ENCODE measurements around the gene ARHGEF2. TPM values are rescaled to one million over a fixed set of nuclear protein-coding genes. Genes with fewer than 3 reads are reported as not detected.
A peak's percentile ranks its signal among the peaks of the same experiment; 100 is the strongest.

The ARHGEF2 gene
- 27.9 and 32.8 TPM in 2 replicates for polyA plus RNA-seq (2014; cell fraction: cytosol; rRNA removed)
- polyA plus RNA-seq (2014; cell fraction: nucleus; rRNA removed) = 34.7 and 45.4 TPM in 2 replicates

GRCh38 chr1:155978325-155978972, at the start of gene ARHGEF2:
Gene ARHGEF2, minus strand, starts transcription at chr1:155978547. Its CDS starts 120 bp downstream, at chr1:155978427.
- peak; percentile 65 for DNase-seq (ENCODE audit: low spot score)

- no peak for DNase-seq (ENCODE audit: low spot score)
Observed at GRCh38 chr1:156026588-156026987, 48.2 kb upstream of the ARHGEF2 start.

GRCh38 chr1:156025876-156026275, 47.5 kb upstream of the ARHGEF2 start:
- DNase-seq (ENCODE audit: low spot score) = peak; percentile 83

DNA sequence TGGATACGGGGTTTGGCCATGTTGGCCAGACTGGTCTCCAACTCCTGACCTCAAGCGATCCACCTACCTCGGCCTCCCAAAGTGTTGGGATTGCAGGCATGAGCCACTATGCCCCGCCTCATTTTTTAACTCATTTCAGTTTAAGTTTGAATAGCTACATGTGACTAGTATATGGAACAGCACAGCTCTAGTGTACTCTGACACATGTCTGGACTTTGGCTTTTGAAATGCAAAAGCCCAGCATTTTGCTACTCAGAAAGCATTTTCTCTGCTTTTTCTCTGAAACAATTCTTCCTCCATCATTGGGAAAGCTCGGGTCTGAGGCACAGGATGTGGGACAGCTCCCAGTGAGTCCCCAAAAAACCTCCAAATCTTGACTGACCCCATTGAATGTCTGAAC, 46.5 kb upstream of the ARHGEF2 start:
- no peak for DNase-seq (ENCODE audit: low spot score)

- DNase-seq (ENCODE audit: low spot score) = no peak
Observed at GRCh38 chr1:156021954-156022353, 43.6 kb upstream of the ARHGEF2 start.

DNA sequence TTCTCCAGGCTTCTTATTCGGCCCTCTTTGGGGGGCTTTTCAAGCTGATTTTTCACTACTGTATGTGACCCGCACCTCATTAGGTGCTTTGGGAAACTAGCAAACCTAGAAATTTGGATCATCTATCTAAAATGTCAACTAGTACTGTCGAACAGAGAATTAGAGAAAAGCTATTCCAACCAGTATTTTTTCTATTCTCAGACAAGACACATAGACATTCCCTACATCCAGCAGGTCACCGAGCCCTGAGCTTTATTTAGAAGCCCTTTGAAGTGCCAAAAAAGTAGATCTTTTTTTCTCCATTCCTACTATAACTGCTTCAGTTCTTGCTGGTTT, 42.7 kb upstream of the ARHGEF2 start:
- DNase-seq (ENCODE audit: low spot score) = no peak

DNA sequence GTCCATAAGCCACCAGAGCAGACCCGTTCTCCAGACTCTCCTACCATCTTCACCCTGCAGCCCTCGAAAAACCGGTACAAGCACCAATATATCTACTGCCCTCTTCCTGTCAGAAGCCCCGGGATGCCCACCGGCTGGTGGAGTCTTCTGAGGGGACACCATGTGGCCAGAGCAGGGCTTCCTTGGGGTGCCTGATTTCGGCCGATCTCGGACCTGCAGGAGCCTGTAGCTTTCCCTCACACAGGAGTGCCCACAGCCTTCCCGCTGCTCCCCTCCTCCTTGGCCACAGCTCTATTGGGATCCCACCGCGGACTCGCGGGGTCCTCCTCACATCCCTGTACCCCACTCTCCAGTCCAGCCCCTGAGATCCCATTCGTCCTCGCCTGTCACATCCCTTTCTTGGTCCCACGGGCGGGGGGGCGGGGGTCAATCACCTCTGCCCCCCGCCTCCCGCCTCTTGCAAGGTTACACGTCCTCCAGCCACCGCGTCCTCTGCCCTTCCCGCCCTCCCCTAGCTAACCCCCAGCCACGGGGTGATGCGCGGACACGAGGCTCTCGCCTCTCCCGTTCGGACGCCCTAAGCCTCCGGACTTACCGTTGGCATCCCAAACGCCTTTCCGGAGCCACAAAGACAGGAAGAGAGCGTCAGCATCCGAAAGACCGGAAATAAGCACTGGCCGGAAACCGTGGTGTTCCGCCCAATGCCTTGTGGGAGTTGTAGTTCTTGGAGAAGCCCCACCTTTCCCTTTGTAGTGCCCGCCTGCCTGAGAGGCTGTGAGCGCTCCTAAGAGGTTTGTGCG, 42.1 kb upstream of the ARHGEF2 start, which contains the start of gene SSR2:
Gene SSR2, minus strand, starts transcription at position 659 of the 800 bp plus-strand sequence. CDS start 784 bp downstream, outside the sequence.
- DNase-seq (ENCODE audit: low spot score) = peak; percentile 96

DNA sequence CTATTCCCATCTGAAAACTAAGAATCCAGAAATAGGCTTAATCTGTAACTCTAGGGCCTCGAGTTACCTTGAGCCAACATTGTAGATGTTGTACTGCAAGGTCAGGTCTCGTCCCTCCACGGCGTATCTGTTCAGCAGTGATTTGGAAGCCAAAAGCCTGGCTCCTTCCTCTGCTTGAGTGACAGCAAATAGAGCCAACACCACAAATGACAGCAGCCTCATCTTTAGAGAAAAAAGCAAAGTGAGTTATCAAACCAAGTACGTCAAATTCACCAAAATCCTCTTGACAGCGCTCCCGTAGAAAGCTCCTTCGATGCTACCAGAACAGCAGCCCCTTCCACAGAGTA, 41.6 kb upstream of the ARHGEF2 start:
- DNase-seq (ENCODE audit: low spot score) = no peak

DNA sequence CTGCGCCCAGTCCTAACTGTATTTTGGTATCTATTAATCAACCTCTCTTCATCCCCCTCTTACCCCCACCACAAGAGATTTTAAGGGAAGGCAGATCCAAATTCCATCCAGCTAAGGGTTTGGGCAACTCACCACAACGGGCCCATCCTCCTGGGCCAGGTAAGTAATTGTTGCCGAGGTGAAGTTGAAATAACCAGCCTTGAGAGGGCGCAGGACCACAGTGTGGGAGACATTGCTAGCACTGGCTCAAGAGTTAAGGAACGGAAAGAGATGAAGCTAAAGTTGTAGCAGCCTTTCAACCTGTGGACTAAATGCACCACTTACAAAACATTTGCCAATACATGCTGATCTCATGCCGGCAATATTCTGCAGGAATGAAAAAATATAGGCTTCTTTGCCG, 36.5 kb upstream of the ARHGEF2 start:
- DNase-seq (ENCODE audit: low spot score) = no peak

DNA sequence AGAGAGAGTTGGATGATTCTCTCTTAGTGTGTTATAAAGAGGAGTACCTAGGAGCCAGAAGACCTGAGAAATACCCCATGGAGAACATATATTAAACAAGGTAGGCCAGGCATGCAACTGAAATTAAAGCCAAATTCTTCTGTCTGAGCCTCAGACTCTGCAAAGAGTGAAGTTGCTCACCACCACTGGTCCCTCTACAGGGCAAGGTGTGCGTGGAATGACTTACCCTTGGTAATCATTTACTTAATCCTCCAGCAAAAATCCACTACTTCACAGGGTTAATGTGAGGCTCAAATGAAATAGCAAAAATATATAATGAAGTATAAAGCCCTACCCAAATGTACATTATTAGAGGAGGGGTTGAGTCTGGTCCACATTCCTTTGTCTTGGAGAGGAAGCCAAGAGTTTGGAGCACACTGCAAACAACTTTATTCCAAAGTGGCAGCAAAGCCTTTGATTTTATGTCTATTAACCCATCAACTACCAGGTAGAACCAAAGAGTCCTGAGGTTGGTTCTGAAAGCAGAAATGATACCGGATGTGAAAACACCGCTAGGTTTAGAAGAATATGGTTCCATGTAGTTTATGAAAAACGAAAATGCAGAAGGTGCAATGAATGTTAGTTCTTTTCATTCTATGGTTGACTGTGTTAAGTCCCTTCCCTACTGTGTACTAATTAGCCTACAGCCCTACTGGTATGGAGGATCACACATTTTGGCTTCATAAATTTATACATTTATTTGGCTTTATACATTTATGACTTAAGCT, 33.9 kb upstream of the ARHGEF2 start:
- DNase-seq (ENCODE audit: low spot score) = no peak

GRCh38 chr1:156009404-156009803, 31.1 kb upstream of the ARHGEF2 start:
- no peak for DNase-seq (ENCODE audit: low spot score)

- DNase-seq (ENCODE audit: low spot score) = no peak
Observed at GRCh38 chr1:156006666-156007376, 28.5 kb upstream of the ARHGEF2 start.

DNA sequence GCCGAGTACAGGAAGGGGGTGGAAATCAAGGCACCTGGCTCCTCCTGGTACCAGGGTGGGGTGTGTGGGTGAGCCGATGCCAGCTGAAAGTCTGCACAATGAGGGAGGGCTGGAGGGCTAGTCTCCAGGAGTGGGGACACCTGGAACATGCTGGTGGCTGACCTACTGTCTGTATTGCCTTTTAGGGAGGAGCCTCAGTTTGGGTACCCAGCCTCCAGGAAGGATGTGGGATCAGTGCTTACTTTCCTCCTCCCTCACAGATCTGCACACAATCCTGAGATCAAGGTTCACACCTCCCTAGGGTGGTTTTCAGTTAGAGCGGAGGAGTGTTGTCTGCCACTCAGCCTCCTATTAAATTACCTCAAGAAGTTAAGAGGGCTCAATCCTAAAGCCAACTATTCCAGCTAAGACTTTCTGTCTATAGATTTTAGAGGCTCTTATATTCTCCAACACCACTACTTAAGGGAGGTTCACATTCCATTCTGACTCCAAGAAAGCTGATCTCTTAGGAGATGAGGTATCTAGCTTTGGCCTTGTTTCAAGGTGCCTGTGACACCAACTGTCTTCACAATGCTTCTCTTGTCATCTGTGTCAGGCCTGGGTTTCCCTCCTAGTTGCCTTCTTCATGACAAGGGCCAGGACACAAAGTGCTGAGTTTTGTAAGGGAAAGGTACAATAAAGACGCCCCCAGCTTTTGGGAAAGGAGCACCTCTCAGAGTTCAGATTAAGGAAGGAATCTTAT, 26.7 kb upstream of the ARHGEF2 start:
- DNase-seq (ENCODE audit: low spot score) = no peak

DNA sequence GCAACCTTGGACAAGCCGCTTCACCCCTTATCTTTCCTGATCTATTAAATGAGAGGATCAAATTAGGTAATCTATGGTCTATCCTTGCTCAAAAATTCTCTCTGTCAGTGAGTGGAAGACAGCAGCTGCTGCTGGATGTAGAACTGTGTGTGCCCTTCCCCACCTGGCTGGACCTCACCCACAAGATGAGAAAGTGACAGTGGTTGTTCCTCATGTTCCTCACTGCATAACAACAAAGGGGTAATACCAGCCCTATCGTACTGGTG, 25.5 kb upstream of the ARHGEF2 start:
- no peak for DNase-seq (ENCODE audit: low spot score)

DNA sequence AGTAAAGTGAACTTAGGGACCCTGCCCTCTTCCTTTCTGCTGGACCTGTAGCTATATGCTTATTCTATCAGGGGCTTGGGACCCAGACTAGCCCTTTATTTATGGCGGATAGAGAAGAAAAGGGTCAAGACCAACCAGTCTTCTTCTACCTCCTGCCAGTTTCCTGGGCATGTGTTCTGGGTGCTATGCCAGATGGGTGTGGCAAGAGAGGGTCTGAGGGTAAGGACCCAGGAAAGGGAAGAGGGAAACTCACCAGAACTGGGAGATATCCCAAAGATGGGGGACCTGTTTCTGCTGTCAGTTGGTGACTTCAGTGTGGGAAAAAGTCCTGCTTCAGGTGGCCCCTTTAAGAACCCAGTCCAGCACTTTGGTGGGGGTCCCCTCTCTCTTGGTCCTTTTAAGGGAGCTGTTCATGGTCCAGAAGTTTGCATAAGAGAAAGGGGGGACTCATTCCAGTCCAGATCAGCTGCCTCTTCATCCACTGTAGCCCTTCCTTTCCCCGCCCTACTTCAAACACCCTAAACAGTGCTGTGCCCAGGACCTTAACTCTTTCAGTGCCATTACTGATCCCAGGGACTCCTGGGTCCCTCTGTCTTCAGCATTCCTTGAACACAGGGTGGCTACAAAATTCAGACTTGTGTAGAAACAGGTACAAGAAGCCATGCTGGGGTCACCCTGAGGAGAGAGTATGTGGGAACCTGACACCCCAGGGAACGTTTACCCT, 24.0 kb upstream of the ARHGEF2 start:
- DNase-seq (ENCODE audit: low spot score) = no peak

GRCh38 chr1:156001662-156002171, 23.4 kb upstream of the ARHGEF2 start:
- no peak for DNase-seq (ENCODE audit: low spot score)

DNA sequence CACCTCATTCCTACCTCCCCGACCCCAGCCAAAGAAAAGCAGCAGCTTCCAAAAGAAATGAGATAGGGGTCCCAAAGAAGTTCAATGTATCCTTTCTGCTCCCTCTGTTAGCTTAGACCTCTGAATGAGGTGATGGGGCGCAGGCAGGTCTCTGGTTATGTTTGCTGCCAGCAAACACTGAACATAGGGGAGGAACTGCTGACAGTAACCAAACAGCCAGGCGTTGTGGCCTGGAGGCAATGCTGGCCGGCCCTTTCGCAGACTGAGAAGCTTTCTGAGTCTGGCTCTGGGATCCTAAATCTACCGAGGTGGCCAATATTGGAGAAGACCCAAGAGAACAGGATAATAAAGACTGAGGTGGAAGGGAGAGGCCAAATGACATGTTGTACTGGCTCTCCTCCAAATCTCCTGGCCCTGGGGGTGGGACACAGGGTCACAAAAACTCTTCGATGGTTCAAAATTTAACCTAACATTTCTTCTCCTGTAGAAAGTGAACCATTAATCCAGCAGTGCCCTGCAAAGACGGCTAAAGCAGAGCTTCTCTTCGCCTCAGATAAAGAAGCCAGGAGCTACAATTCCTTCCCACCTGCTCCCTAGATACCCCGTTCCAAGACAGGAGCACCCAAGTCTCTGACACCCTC, 22.8 kb upstream of the ARHGEF2 start:
- no peak for DNase-seq (ENCODE audit: low spot score)

DNA sequence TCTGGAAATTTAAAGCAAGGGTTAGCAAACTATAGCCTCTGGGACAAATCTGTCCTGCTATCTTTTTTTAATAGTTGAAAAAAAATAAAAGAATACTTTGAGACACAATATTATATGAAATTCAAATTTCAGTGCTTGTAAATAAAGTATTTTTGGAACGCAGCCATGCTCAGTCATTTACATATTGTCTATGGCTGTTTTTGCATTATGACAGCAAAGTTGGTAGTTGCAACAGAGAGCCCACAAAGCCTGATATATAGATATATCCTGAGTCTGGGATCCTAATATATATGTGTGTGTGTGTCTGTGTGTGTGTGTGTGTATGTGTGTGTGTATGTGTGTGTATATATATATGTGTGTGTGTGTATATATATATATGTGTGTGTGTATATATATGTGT, 21.6 kb upstream of the ARHGEF2 start:
- DNase-seq (ENCODE audit: low spot score) = no peak

DNA sequence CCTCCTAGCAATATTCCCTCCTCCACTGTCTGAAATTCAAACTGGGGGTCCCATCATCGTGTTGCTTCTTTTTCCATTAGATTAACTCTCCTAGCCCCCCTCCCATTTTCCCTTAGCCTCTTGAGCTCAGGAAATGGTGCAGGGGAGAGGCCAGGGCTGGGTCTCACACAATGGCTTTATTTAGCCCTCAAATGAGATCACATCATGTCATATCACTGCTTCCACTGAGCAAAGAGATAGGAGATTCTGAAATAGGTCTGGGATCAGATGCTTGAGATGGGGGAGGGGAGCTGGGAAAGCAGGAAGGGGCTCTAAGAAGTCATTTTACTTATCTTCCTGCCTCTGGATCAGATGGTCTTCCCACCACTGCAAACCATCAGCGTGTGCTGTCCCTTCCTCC, 17.8 kb upstream of the ARHGEF2 start:
- no peak for DNase-seq (ENCODE audit: low spot score)

GRCh38 chr1:155993595-155993994, 15.2 kb upstream of the ARHGEF2 start:
- DNase-seq (ENCODE audit: low spot score) = no peak

Data from SK-N-DZ (cell line).